SK-N-SH (cell line): Measurements from ENCODE around the gene PPP1R9A.

Experiments
- EP300 ChIP-seq, 2 experiments: IDR thresholded peaks; 2 replicates each; pipeline versions ENCODE4 v1.4.0 to v1.6.1; 2012; ENCODE audit warnings: borderline replicate concordance in 1 of 2, low read depth in 1 of 2, low read length in 1 of 2
- FOXJ3 ChIP-seq: sonication (generic); formaldehyde crosslinking; IDR thresholded peaks from 2 replicates; pipeline ENCODE4 v1.5.1; 2020; ENCODE audit warnings: mild to moderate bottlenecking, missing genetic modification reagents
- GATA2 ChIP-seq: sonication (generic); formaldehyde crosslinking; IDR thresholded peaks from 2 replicates; pipeline ENCODE4 v1.5.0; 2020; ENCODE audit warnings: mild to moderate bottlenecking, missing genetic modification reagents
- JUND ChIP-seq: IDR thresholded peaks from 2 replicates; pipeline ENCODE4 v1.4.0; 2012
- MXI1 ChIP-seq: IDR thresholded peaks from 2 replicates; pipeline ENCODE4 v1.6.1; 2012; ENCODE audit warnings: mild to moderate bottlenecking, low read depth, low read length, improper control_type of control experiment
- USF1 ChIP-seq: IDR thresholded peaks from 2 replicates; pipeline ENCODE4 v1.4.0; 2012; ENCODE audit warnings: low read depth, borderline replicate concordance
- YY1 ChIP-seq: IDR thresholded peaks from 2 replicates; pipeline ENCODE4 v1.4.0; 2012; ENCODE audit warnings: low read depth, mild to moderate bottlenecking
- TF ChIP-seq, protein P1 (sequence below): fragments of 200-600 bp; sonication (generic); IDR thresholded peaks from 2 replicates; pipeline ENCODE4 v1.6.1; 2017; ENCODE audit warnings: antibody characterized with exemption, mild to moderate bottlenecking, moderate library complexity
- TF ChIP-seq, protein P2 (sequence below): fragments of 150-350 bp; IDR thresholded peaks from 2 replicates; pipeline ENCODE4 v1.6.1; 2017; ENCODE audit warnings: antibody characterized with exemption, low read length, low read depth, borderline replicate concordance
- TF ChIP-seq, protein P3 (sequence below): IDR thresholded peaks from 2 replicates; pipeline ENCODE4 v1.6.1; 2012; ENCODE audit warnings: mild to moderate bottlenecking, low read depth, low read length, moderate library complexity

- TF ChIP-seq, protein P1, sequence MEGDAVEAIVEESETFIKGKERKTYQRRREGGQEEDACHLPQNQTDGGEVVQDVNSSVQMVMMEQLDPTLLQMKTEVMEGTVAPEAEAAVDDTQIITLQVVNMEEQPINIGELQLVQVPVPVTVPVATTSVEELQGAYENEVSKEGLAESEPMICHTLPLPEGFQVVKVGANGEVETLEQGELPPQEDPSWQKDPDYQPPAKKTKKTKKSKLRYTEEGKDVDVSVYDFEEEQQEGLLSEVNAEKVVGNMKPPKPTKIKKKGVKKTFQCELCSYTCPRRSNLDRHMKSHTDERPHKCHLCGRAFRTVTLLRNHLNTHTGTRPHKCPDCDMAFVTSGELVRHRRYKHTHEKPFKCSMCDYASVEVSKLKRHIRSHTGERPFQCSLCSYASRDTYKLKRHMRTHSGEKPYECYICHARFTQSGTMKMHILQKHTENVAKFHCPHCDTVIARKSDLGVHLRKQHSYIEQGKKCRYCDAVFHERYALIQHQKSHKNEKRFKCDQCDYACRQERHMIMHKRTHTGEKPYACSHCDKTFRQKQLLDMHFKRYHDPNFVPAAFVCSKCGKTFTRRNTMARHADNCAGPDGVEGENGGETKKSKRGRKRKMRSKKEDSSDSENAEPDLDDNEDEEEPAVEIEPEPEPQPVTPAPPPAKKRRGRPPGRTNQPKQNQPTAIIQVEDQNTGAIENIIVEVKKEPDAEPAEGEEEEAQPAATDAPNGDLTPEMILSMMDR = no peak
- TF ChIP-seq FOXJ3 (CRISPR knock-in tag) (no peak), EP300 (IDR thresholded peaks at IDR 0.05; ENCODE audit: borderline replicate concordance in 1 of 2, low read depth in 1 of 2, low read length in 1 of 2) (no peak), YY1 (no peak), JUND (no peak), MXI1 (no peak), GATA2 (CRISPR knock-in tag) (no peak), USF1 (no peak)
- TF ChIP-seq, protein P2, sequence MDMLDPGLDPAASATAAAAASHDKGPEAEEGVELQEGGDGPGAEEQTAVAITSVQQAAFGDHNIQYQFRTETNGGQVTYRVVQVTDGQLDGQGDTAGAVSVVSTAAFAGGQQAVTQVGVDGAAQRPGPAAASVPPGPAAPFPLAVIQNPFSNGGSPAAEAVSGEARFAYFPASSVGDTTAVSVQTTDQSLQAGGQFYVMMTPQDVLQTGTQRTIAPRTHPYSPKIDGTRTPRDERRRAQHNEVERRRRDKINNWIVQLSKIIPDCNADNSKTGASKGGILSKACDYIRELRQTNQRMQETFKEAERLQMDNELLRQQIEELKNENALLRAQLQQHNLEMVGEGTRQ = no peak
- TF ChIP-seq, protein P3, sequence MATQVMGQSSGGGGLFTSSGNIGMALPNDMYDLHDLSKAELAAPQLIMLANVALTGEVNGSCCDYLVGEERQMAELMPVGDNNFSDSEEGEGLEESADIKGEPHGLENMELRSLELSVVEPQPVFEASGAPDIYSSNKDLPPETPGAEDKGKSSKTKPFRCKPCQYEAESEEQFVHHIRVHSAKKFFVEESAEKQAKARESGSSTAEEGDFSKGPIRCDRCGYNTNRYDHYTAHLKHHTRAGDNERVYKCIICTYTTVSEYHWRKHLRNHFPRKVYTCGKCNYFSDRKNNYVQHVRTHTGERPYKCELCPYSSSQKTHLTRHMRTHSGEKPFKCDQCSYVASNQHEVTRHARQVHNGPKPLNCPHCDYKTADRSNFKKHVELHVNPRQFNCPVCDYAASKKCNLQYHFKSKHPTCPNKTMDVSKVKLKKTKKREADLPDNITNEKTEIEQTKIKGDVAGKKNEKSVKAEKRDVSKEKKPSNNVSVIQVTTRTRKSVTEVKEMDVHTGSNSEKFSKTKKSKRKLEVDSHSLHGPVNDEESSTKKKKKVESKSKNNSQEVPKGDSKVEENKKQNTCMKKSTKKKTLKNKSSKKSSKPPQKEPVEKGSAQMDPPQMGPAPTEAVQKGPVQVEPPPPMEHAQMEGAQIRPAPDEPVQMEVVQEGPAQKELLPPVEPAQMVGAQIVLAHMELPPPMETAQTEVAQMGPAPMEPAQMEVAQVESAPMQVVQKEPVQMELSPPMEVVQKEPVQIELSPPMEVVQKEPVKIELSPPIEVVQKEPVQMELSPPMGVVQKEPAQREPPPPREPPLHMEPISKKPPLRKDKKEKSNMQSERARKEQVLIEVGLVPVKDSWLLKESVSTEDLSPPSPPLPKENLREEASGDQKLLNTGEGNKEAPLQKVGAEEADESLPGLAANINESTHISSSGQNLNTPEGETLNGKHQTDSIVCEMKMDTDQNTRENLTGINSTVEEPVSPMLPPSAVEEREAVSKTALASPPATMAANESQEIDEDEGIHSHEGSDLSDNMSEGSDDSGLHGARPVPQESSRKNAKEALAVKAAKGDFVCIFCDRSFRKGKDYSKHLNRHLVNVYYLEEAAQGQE = no peak
Measured at GRCh38 chr7:94875201-94875600, 32.2 kb upstream of the PPP1R9A start.
